ENCODE results near the gene SPATA46. TPM values are rescaled to one million over a fixed set of nuclear protein-coding genes. Genes with fewer than 3 reads are reported as not detected.

SPATA46 gene
- total RNA-seq, 2 experiments from 2014 or later: not detected

- no peak overlapping the region for H3K4me2 ChIP-seq (ENCODE audit: low read length)
- no peaks in the 10 kb centered on the region for H4K20me1 ChIP-seq (ENCODE audit: insufficient read depth, low read length)
- no peak overlapping the region for H3K4me3 ChIP-seq (ENCODE audit: low read depth, low read length, poor library complexity, severe bottlenecking)
- no peak overlapping the region for H3K27ac ChIP-seq (ENCODE audit: low read depth, low read length, poor library complexity, severe bottlenecking)
- ChIA-PET CTCF (ENCODE audit: unreplicated experiment) (no interaction called here), POLR2A (no interaction called here)
- no peak for TF ChIP-seq EZH2phosphoT487 (IDR thresholded peaks at IDR 0.05; ENCODE audit: borderline replicate concordance, low read depth, low read length)
- H2AFZ ChIP-seq (ENCODE audit: low read length): no peak overlapping the region
- no peaks in the 10 kb centered on the region for H3K9me3 ChIP-seq (ENCODE audit: low read length)
- H3K36me3 ChIP-seq (ENCODE audit: insufficient read depth, low read length): no peaks in the 10 kb centered on the region
- H3K79me2 ChIP-seq (ENCODE audit: insufficient read depth, low read depth, low read length): no peaks in the 10 kb centered on the region
- DNase-seq (ENCODE audit: low spot score): no peak
- intact Hi-C loops (cut with micrococcal nuclease; ENCODE audit: unreplicated experiment): no loop called here
- no TSS peak for BruUV-seq (replicated peaks)
- no peaks in the 10 kb centered on the region for H3K4me1 ChIP-seq (ENCODE audit: insufficient read depth, low read length, poor library complexity, severe bottlenecking)
- H3K9me2 ChIP-seq (ENCODE audit: insufficient read depth, low read length): no peaks in the 10 kb centered on the region
Measured at GRCh38 chr1:162384116-162384515, 7.5 kb upstream of the SPATA46 start.

- BruUV-seq (replicated peaks): no TSS peak
- H3K36me3 ChIP-seq (ENCODE audit: insufficient read depth, low read length): no peaks in the 10 kb centered on the region
- H2AFZ ChIP-seq (ENCODE audit: low read length): no peak overlapping the region
- H4K20me1 ChIP-seq (ENCODE audit: insufficient read depth, low read length): no peaks in the 10 kb centered on the region
- H3K4me1 ChIP-seq (ENCODE audit: insufficient read depth, low read length, poor library complexity, severe bottlenecking): no peaks in the 10 kb centered on the region
- no peaks in the 10 kb centered on the region for H3K9me2 ChIP-seq (ENCODE audit: insufficient read depth, low read length)
- CTCF ChIA-PET (ENCODE audit: unreplicated experiment): no interaction called here
- no peak for TF ChIP-seq EZH2phosphoT487 (IDR thresholded peaks at IDR 0.05; ENCODE audit: borderline replicate concordance, low read depth, low read length)
- no peak for TF ChIP-seq CTCF (conservative IDR thresholded peaks at IDR 0.05; ENCODE audit: low read length)
- no peak overlapping the region for H3K4me3 ChIP-seq (ENCODE audit: low read depth, low read length, poor library complexity, severe bottlenecking)
- H3K4me2 ChIP-seq (ENCODE audit: low read length): no peak overlapping the region
- no peaks in the 10 kb centered on the region for H3K79me2 ChIP-seq (ENCODE audit: insufficient read depth, low read depth, low read length)
- no peak for DNase-seq (ENCODE audit: low spot score)
- intact Hi-C loops (cut with micrococcal nuclease; ENCODE audit: unreplicated experiment): no loop called here
- no peak overlapping the region for H3K27ac ChIP-seq (ENCODE audit: low read depth, low read length, poor library complexity, severe bottlenecking)
- H3K9me3 ChIP-seq (ENCODE audit: low read length): no peaks in the 10 kb centered on the region
- POLR2A ChIA-PET: no interaction called here
Measured at GRCh38 chr1:162383516-162383915, 6.9 kb upstream of the SPATA46 start.

GRCh38 chr1:162383091-162383490, 6.4 kb upstream of the SPATA46 start:
- CTCF ChIA-PET (ENCODE audit: unreplicated experiment): no interaction called here
- no TSS peak for BruUV-seq (replicated peaks)
- Histone ChIP-seq H3K36me3 (ENCODE audit: insufficient read depth, low read length) (no peaks in the 10 kb centered on the region), H3K9me2 (ENCODE audit: insufficient read depth, low read length) (no peaks in the 10 kb centered on the region), H2AFZ (ENCODE audit: low read length) (no peak overlapping the region), H3K79me2 (ENCODE audit: insufficient read depth, low read depth, low read length) (no peaks in the 10 kb centered on the region), H3K27ac (ENCODE audit: low read depth, low read length, poor library complexity, severe bottlenecking) (no peak overlapping the region), H3K9me3 (ENCODE audit: low read length) (no peaks in the 10 kb centered on the region), H3K4me2 (ENCODE audit: low read length) (no peak overlapping the region), H3K4me3 (ENCODE audit: low read depth, low read length, poor library complexity, severe bottlenecking) (no peak overlapping the region), H3K4me1 (ENCODE audit: insufficient read depth, low read length, poor library complexity, severe bottlenecking) (no peaks in the 10 kb centered on the region), H4K20me1 (ENCODE audit: insufficient read depth, low read length) (no peaks in the 10 kb centered on the region)
- POLR2A ChIA-PET: interaction anchor here (0.8 kb wide), 1 partner anchor 11 kb away, joined by 3 read pairs; no protein-coding TSS in a partner anchor
- intact Hi-C loops (cut with micrococcal nuclease; ENCODE audit: unreplicated experiment): no loop called here
- DNase-seq (ENCODE audit: low spot score): no peak
- TF ChIP-seq CTCF (conservative IDR thresholded peaks at IDR 0.05; ENCODE audit: low read length) (no peak), EZH2phosphoT487 (IDR thresholded peaks at IDR 0.05; ENCODE audit: borderline replicate concordance, low read depth, low read length) (no peak)
